DOHH2 (cell line): ENCODE results near the gene MTPN.

ENCODE experiments used
- H3F3A ChIP-seq: fragments of 200-600 bp; sonication (generic), shearing (Covaris generic); 2 replicates; pipeline ENCODE4 v1.6.0; 2016; ENCODE audit warnings: antibody characterized with exemption, mild to moderate bottlenecking; ENCODE audit not compliant: control insufficient read depth, insufficient read depth
- H3K27ac ChIP-seq: fragments of 200-600 bp; sonication (generic); 2 replicates; pipeline ENCODE4 v1.5.1; 2014; ENCODE audit warnings: low read depth, mild to moderate bottlenecking, low read length, moderate library complexity
- H3K27me3 ChIP-seq: fragments of 200-600 bp; sonication (generic); 2 replicates; pipeline ENCODE4 v1.6.1; 2014; ENCODE audit warnings: mild to moderate bottlenecking, low read length, mixed read lengths; ENCODE audit not compliant: control insufficient read depth
- H3K36me3 ChIP-seq: fragments of 200-600 bp; sonication (generic); 2 replicates; pipeline ENCODE4 v1.6.1; 2014; ENCODE audit warnings: mild to moderate bottlenecking, low read length, moderate library complexity, mixed read lengths; ENCODE audit not compliant: control insufficient read depth
- H3K4me1 ChIP-seq: fragments of 200-600 bp; sonication (generic); 2 replicates; pipeline ENCODE4 v1.6.1; 2014; ENCODE audit warnings: mild to moderate bottlenecking, low read length, mixed read lengths; ENCODE audit not compliant: control insufficient read depth
- H3K4me2 ChIP-seq: fragments of 200-600 bp; sonication (generic); 2 replicates; pipeline ENCODE4 v1.6.0; 2014; ENCODE audit warnings: mild to moderate bottlenecking, low read length, moderate library complexity
- H3K4me3 ChIP-seq: fragments of 200-600 bp; sonication (generic); 2 replicates; pipeline ENCODE4 v1.5.1; 2014; ENCODE audit warnings: mild to moderate bottlenecking, low read length, mixed read lengths
- H3K79me2 ChIP-seq: fragments of 200-600 bp; sonication (generic); 2 replicates; pipeline ENCODE4 v1.6.1; 2014; ENCODE audit warnings: mild to moderate bottlenecking, low read length, mixed read lengths; ENCODE audit not compliant: control insufficient read depth
- H3K9me2 ChIP-seq: fragments of 200-600 bp; sonication (generic); replicated peaks from 2 replicates; pipeline ENCODE4 v1.6.1; 2014; ENCODE audit warnings: mild to moderate bottlenecking, low read length, mixed read lengths; ENCODE audit not compliant: control insufficient read depth
- H3K9me3 ChIP-seq: fragments of 200-600 bp; sonication (generic); 2 replicates; pipeline ENCODE4 v1.6.1; 2014; ENCODE audit warnings: antibody characterized with exemption, low read length, mixed read lengths; ENCODE audit not compliant: control insufficient read depth, insufficient read depth
- H4K20me1 ChIP-seq: fragments of 200-600 bp; sonication (generic); 2 replicates; pipeline ENCODE4 v1.6.0; 2014; ENCODE audit warnings: low read depth, mild to moderate bottlenecking, antibody characterized with exemption, low read length, moderate library complexity; ENCODE audit not compliant: control insufficient read depth, insufficient read depth
- CTCF ChIP-seq: fragments of 200-600 bp; sonication (generic); IDR thresholded peaks from one replicate; pipeline ENCODE4 v1.5.1; 2014; ENCODE audit warnings: antibody characterized with exemption, mild to moderate bottlenecking, low read depth, low read length; ENCODE audit not compliant: poor library complexity, severe bottlenecking
- EZH2phosphoT487 ChIP-seq: fragments of 200-600 bp; sonication (generic); IDR thresholded peaks from 2 replicates; pipeline ENCODE4 v1.6.1; 2017; ENCODE audit warnings: borderline replicate concordance, mild to moderate bottlenecking, antibody characterized with exemption, low read length, moderate library complexity, mixed read lengths

MTPN gene

GRCh38 chr7:136015638-136016037 is 38.5 kb upstream of the MTPN start:
- Histone ChIP-seq H3K9me3 (no peaks in the 10 kb centered on the region), H3K4me1 (no peaks in the 10 kb centered on the region), H3K79me2 (no peaks in the 10 kb centered on the region), H3K4me3 (no peak overlapping the region), H3K27ac (no peak overlapping the region), H3K9me2 (no peaks in the 10 kb centered on the region), H3K4me2 (no peak overlapping the region), H3F3A (no peaks in the 10 kb centered on the region), H3K36me3 (no peaks in the 10 kb centered on the region), H4K20me1 (no peaks in the 10 kb centered on the region), H3K27me3 (peaks cover 7% of the 10 kb centered on the region)
- no peak for TF ChIP-seq CTCF

GRCh38 chr7:136014659-136015058 is 37.5 kb upstream of the MTPN start:
- no peaks in the 10 kb centered on the region for H3K4me1 ChIP-seq
- no peaks in the 10 kb centered on the region for H3F3A ChIP-seq
- no peaks in the 10 kb centered on the region for H3K9me2 ChIP-seq
- peaks cover 9% of the 10 kb centered on the region for H3K27me3 ChIP-seq
- H3K9me3 ChIP-seq, result no peaks in the 10 kb centered on the region
- no peak overlapping the region for H3K4me2 ChIP-seq
- no peaks in the 10 kb centered on the region for H3K36me3 ChIP-seq
- no peaks in the 10 kb centered on the region for H4K20me1 ChIP-seq
- no peaks in the 10 kb centered on the region for H3K79me2 ChIP-seq
- H3K27ac ChIP-seq, result no peak overlapping the region
- H3K4me3 ChIP-seq, result no peak overlapping the region
- TF ChIP-seq CTCF (no peak), EZH2phosphoT487 (no peak)

GRCh38 chr7:136012238-136012637 is 35.1 kb upstream of the MTPN start:
- Histone ChIP-seq H3K4me2 (no peak overlapping the region), H3K27me3 (peaks cover 11% of the 10 kb centered on the region), H3F3A (no peaks in the 10 kb centered on the region), H3K27ac (no peak overlapping the region), H3K36me3 (no peaks in the 10 kb centered on the region), H3K4me3 (no peak overlapping the region), H3K9me2 (no peaks in the 10 kb centered on the region), H3K9me3 (no peaks in the 10 kb centered on the region), H3K4me1 (no peaks in the 10 kb centered on the region), H3K79me2 (no peaks in the 10 kb centered on the region), H4K20me1 (0 out of 2 replicates have a peak, but pooled peaks cover 5% of the 10 kb centered on the region)
- no peak for TF ChIP-seq EZH2phosphoT487
- TF ChIP-seq CTCF, result no peak
